NCI-H2196 (cell line): ENCODE measurements around the gene MORN5.

Source experiments
- DNase-seq: peaks from one replicate; lab custom pipeline; 2025; ENCODE audit not compliant: unreplicated experiment; lab: John Stamatoyannopoulos, UW

Gene MORN5

DNA sequence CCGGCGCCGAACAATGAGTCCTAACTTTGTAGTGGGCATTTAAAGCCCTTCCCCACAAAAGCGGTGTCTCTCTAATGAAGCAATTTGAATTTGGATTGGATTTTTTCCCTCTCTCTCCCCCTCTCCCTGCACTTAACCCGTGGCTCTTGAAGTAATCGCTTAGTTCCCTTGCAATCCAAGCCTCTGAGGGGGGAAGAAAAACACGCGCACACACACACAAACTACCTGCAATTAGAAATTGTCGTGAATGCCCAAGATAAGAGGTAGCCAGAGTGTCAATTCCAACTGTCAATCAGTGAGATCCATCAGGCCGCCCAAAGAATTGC is 67.8 kb downstream of the MORN5 start:
- DNase-seq: no peak

DNA sequence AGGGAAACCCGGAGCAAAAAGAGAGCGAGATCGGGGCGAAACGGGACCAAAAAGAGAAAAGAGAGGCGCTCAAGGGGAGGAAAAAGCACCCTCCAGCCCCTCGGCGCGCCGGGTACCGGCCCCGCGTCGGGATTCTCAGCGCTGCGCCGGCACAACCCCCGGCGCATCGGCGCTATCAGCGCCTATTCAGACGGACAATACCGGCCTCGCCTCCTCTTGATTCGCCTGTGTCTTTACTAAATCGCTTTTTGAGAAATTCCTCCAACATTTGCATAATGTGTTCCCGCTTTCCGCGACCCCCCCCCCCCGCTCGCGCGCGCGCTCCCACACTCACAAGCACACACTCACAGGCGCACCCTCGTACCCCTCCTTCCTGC is 68.5 kb downstream of the MORN5 start:
- DNase-seq: no peak

DNA sequence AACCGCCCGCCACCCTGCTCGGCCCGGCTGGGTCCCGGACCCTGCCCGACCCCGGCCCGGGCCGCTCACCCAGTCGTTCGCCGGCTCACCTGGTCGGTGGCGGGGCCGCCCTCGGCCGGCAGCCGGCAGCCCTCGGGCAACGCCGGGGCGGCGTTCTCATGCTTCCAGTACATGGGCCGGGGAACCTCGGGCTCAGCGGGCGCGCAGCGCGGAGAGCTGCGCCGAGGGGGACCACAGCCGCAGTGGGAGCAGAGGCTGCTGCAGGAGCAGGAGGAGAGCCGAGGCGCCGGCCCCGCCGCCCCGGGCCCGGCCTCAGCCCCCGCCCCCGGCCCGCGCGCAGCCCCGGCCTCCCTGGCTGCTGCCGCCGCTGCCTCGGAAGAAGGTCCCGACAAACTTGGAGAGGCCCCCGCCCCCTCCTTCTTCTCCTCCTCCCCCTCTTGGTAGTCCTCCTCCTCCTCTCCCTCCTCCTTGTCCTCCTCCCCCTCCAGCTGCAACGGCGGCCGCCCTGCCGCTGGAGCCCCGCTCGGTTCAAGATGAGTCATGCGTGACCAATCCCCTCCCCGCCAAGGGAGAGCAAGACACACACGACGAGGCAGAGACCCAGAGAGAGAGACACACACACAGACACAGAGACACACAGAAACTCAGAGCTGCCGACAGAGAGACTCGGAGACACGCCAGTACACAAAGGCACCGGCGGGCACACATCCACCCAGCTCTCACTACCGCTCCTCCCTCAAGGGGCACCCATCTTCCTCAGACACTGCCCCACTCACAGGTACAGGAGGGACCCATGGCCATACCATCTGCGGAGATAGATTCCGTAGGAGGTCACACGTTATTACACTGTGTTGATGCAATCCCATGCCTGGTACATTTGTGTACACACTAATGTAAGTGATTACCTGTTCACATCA is 69.1 kb downstream of the MORN5 start, which contains the start of gene LHX6:
LHX6 (minus strand) TSS at position 390 of the 917 bp plus-strand sequence; CDS start at position 173, 217 bp downstream.
- DNase-seq: peak; percentile 14

DNA sequence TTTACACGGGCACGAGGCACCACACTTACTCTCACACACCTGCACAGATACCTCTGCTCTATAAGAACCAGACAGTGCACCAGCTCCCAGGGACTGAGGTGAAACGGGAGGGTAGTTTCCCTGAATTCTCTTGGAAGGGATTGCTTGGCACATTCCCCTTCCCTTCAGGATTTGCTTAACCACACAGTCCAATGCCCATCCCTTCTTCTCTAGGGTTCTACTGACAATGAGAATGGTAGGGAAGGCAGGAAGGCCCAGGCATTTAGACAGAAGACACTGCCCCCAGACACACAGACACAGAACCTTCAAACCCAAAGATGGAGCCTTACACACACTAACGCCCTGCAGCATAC is 69.8 kb downstream of the MORN5 start:
- DNase-seq: no peak

DNA sequence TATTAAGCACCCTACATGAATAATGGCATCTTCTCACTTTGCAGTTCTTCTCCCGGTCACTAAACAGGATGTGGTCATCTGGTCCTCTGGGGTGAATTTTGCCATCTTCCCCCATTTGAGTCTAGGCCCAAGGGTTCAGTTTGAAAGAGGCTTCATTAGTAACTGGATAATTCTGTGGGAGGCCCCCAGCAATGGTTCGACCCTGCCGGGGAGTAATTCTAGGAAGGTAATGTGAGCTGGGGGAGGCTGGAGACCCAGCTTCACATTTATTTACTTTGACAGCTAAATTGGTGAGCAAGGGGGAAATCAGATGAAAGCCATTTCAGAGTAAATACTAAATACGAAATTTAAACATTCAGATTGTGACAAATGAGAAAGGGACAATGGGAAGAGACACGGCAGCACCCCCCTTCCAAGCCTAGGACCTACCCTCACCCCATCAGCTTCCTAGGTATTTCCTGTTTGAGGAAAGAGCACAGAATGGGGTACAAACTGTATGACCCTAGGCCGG is 73.1 kb downstream of the MORN5 start:
- no peak for DNase-seq

DNA sequence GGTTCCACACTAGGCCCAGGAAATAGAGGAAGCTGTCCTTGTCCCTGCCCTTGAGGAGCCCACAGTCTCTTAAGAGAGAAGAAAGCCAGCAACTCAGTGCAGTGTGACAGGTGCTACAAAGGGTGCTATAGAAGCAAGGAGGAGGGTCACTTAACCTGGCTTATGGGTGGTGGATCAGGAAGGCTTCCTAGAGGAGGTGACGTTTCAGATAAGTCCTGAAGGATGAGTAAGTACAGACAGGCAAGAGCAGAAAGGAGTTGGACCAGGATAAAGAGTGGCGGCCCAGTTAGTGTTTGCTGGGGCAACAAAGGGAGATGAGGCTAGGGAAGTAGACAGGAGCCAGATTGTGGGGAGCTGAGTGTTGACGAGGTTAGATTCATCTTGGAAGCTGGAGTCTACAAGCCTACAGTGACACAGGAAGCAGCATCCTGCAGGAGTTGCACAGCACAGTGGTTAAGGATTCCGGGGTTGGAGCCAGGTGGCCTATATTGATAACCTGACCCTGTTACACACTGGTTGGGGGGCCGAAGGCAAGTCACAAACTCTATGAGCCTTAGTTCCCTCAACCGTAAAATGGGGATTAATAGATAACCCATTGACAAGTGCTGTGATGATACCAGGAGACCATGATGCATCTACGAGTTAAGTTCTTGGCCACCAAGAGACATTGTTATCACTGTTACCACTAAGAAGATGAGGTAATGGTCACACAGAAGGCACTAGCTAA is 74.5 kb downstream of the MORN5 start:
- DNase-seq: no peak

DNA sequence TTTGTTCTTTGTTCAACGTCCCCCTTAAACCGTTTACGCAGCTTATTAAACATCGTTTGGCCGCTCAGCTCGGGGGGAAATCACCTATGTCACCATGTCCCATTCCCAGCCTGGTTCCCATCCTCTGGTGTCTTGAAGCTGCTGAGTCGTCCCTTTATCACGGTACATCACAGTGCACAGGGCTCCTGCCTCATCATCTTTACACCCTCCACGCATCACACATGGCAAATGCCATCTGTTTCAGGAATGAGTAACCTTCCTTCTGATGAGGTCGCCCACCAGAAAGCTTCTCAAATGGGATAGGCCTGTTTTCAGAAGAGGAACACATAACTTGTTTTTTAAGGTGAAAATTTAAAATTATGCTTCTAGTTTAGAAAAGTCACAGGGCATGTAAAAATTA is 77.0 kb downstream of the MORN5 start:
- DNase-seq: no peak

DNA sequence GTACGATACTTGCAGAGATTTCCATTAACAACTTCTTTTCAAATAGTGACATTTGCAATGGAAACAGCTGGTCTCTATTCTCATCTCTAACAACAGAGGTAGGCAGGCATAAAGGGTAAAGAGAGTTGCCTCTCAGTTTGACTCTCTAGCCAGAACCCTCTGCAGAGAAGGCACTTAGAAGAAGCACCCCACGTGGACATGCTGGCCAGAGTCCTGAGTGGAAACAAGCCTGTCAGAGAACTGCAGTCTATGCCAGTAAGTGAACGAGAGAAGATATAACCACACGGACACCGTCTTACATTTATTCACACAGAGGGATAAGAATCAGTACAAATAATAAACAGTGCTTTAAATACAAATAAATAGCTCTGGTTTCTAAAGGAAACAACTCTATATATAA is 80.0 kb downstream of the MORN5 start:
- DNase-seq: no peak

DNA sequence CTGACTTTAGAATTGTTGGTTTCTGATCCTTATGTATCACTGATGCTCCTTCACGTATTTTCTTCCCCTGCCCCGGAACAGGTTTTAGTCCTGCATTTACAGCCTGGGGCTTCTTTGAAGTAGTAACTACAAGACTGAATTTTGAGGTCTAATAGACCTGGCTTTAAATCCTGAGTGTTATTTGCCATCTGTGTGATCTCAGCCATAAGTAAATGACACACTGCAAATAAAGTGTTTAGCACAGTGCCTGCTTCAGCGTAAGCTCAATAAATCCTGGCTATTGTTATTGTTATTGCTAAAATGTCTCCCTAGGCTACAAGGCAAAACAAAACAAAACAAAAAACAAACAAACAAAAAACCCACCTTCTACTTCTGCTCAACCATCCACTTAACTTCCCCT is 84.6 kb downstream of the MORN5 start:
- no peak for DNase-seq

DNA sequence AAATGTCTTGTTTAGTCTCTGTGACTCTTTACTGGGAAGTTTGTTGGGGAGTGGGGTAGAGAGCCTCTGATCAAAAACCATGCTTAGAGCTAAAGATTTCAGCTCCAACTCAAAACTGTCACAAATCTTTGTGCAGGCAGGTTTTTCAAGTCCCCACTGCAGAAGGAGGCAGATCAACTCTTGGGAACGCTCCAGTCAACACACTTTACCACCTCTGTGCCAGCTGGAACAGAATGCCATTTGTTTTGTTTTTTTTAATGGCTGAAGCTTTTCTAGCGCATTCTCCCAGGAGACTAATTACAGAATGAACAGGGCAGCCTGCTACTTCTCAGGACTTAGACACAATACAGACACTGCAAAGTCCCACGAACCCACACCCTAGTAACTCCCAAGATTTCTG is 87.0 kb downstream of the MORN5 start:
- DNase-seq: no peak

DNA sequence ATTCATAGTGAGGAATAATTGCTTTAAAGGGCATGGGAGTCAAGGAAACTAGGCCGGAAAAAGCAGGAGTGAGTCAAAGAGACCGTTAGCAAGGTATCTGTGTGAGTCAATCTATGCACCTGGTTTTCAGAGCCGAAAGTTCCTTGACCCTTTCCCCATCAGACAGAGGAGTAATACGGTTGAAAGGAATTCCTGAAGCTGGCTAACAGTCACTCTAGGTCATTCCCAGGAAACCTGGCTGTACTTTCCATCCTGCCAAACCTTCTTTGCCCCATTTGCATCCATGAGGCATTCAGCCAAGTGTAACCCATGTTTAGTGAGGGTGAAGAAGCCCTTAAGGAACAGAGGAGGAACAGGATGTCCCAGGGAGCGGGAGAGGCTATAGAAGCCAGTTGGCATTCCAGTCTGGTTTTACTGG is 88.7 kb downstream of the MORN5 start:
- DNase-seq: no peak
